IPS DF 6.9 (cell line): ENCODE results near the gene FALEC.
A peak's percentile ranks its signal among the peaks of the same experiment; 100 is the strongest.

Experiments used
- DNase-seq: peaks from one replicate; pipeline ENCODE4 v3.0.0-alpha.2; 2013; ENCODE audit warnings: low read depth, low spot score
- H3K27ac ChIP-seq: one replicate; pipeline ENCODE4 v1.5.1; 2013; ENCODE audit warnings: low read length, control low read depth
- H3K27me3 ChIP-seq: 2 replicates; pipeline ENCODE4 v1.6.1; 2013; ENCODE audit warnings: mild to moderate bottlenecking, low read length; ENCODE audit not compliant: control insufficient read depth, insufficient read depth
- H3K36me3 ChIP-seq: 2 replicates; pipeline ENCODE4 v1.6.1; 2013; ENCODE audit warnings: low read length; ENCODE audit not compliant: control insufficient read depth, insufficient read depth
- H3K4me1 ChIP-seq: 2 replicates; pipeline ENCODE4 v1.6.1; 2013; ENCODE audit warnings: low read length; ENCODE audit not compliant: control insufficient read depth, insufficient read depth
- H3K4me3 ChIP-seq: 2 replicates; pipeline ENCODE4 v1.5.1; 2013; ENCODE audit warnings: mild to moderate bottlenecking, low read length
- H3K9me3 ChIP-seq: 2 replicates; pipeline ENCODE4 v1.6.1; 2013; ENCODE audit warnings: low read length, inconsistent platforms; ENCODE audit not compliant: control insufficient read depth, insufficient read depth
- WGBS: extraction: QIAGEN DNeasy Blood & Tissue Kit; methylation state at CpG from one replicate; pipeline ENCODE4 v1.1.7; 2013; ENCODE audit warnings: mixed read lengths, missing lambda C conversion rate; ENCODE audit not compliant: insufficient read length, insufficient coverage; 5-methylcytosine and 5-hydroxymethylcytosine counted together

FALEC gene

GRCh38 chr1:150511551-150511950, 4.0 kb upstream of the FALEC start:
- H3K36me3 ChIP-seq = no peaks in the 10 kb centered on the region; the same call in none of the 2 replicates
- no peaks in the 10 kb centered on the region for H3K4me1 ChIP-seq
- no peak for DNase-seq
- H3K4me3 ChIP-seq = no peak overlapping the region
- H3K9me3 ChIP-seq = no peaks in the 10 kb centered on the region
- H3K27ac ChIP-seq = no peak overlapping the region
- no peaks in the 10 kb centered on the region for H3K27me3 ChIP-seq
- WGBS = no CpG with 5 or more reads among the region's 12 CpGs

GRCh38 chr1:150511985-150512660, 3.4 kb upstream of the FALEC start:
- Histone ChIP-seq H3K9me3 (no peaks in the 10 kb centered on the region), H3K27me3 (no peaks in the 10 kb centered on the region), H3K27ac (no peak overlapping the region), H3K4me1 (no peaks in the 10 kb centered on the region), H3K4me3 (no peak overlapping the region), H3K36me3 (no peaks in the 10 kb centered on the region; the same call in 1 of the 2 replicates)
- no peak for DNase-seq
- WGBS = no CpG with 5 or more reads among the region's 17 CpGs

- Histone ChIP-seq H3K27me3 (no peaks in the 10 kb centered on the region), H3K36me3 (no peaks in the 10 kb centered on the region; the same call in 1 of the 2 replicates), H3K4me3 (no peak overlapping the region), H3K27ac (no peak overlapping the region), H3K4me1 (no peaks in the 10 kb centered on the region), H3K9me3 (no peaks in the 10 kb centered on the region)
- no CpG with 5 or more reads among the region's 2 CpGs for WGBS
- no peak for DNase-seq
Observed at GRCh38 chr1:150512846-150513245, 2.7 kb upstream of the FALEC start.

DNA sequence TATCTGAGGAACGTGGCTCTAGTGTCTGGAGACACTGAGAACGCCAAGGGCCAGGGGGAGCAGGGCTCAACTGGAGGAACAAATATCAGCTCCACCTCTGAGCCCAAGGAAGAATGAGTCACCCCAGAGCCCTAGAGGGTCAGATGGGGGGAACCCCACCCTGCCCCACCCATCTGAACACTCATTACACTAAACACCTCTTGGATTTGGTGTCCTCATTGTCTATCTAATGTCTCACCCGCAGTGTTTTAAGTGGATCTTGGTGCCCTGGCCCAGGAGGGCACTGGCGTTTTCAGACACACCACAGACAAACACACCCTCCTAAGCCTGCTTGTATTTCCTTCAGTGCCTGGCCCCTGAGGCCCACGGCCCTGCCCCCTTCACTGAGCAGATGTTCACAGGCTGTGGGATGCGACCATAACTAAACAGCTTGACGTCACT, 2.2 kb upstream of the FALEC start:
- Histone ChIP-seq H3K27ac (no peak overlapping the region), H3K9me3 (no peaks in the 10 kb centered on the region), H3K4me3 (no peak overlapping the region), H3K36me3 (no peaks in the 10 kb centered on the region; the same call in 1 of the 2 replicates), H3K4me1 (no peaks in the 10 kb centered on the region), H3K27me3 (no peaks in the 10 kb centered on the region)
- WGBS = no CpG with 5 or more reads among the region's 7 CpGs
- no peak for DNase-seq

- no peaks in the 10 kb centered on the region for H3K4me1 ChIP-seq
Observed at GRCh38 chr1:150514260-150514659, 1.3 kb upstream of the FALEC start.

DNA sequence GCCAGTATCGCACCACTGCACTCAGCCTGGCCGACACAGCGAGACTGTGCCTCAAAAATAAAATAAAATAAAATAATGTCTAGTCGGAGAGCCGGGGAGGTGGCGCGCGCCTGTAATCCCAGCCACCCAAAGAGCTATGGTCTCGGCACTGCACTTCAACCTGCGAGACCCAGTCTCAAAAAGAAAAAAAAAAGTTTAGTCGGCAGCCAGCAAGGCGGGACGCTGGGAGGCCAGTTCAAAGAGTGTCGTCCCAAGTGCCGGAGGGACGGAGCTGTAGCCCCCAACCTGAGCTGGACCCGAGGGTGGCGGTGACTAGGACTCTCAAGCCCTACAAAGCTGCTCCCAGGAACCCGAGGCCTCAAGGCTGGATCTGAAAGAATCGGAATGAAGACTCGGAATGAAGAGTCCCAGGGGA, 632 bp upstream of the FALEC start:
- no peaks in the 10 kb centered on the region for H3K9me3 ChIP-seq
- H3K4me1 ChIP-seq = no peaks in the 10 kb centered on the region
- no CpG with 5 or more reads among the region's 21 CpGs for WGBS
- no peak for DNase-seq
- no peak overlapping the region for H3K27ac ChIP-seq
- no peaks in the 10 kb centered on the region; the same call in 1 of the 2 replicates for H3K36me3 ChIP-seq
- peak overlapping the region; percentile 53; the same call in 1 of the 2 replicates for H3K4me3 ChIP-seq
- H3K27me3 ChIP-seq = no peaks in the 10 kb centered on the region

More at GRCh38 chr1:150514260-150514659, 1.3 kb upstream of the FALEC start:
- Histone ChIP-seq H3K9me3 (no peaks in the 10 kb centered on the region), H3K27ac (no peak overlapping the region), H3K27me3 (no peaks in the 10 kb centered on the region), H3K36me3 (no peaks in the 10 kb centered on the region; the same call in 1 of the 2 replicates), H3K4me3 (no peak overlapping the region)
- WGBS = no CpG with 5 or more reads among the region's 9 CpGs
- DNase-seq = no peak

- H3K4me1 ChIP-seq = no peaks in the 10 kb centered on the region
- DNase-seq = no peak
- no peaks in the 10 kb centered on the region; the same call in 1 of the 2 replicates for H3K36me3 ChIP-seq
- H3K27me3 ChIP-seq = no peaks in the 10 kb centered on the region
- no peak overlapping the region for H3K27ac ChIP-seq
- WGBS = no CpG with 5 or more reads among the region's 19 CpGs
- H3K9me3 ChIP-seq = no peaks in the 10 kb centered on the region
- peak overlapping the region; percentile 75; the same call in 1 of the 2 replicates for H3K4me3 ChIP-seq
Observed at GRCh38 chr1:150516050-150516591, 569 bp downstream of the FALEC start.

- no peaks in the 10 kb centered on the region for H3K4me1 ChIP-seq
Observed at GRCh38 chr1:150516616-150517015, 1.1 kb downstream of the FALEC start.

GRCh38 chr1:150521196-150521968, 5.8 kb downstream of the FALEC start:
- H3K27ac ChIP-seq = no peak overlapping the region
- no peaks in the 10 kb centered on the region for H3K9me3 ChIP-seq
- H3K36me3 ChIP-seq = no peaks in the 10 kb centered on the region
- WGBS = no CpG with 5 or more reads among the region's 1 CpG
- no peaks in the 10 kb centered on the region; the same call in 1 of the 2 replicates for H3K4me1 ChIP-seq
- H3K27me3 ChIP-seq = no peaks in the 10 kb centered on the region
- no peak for DNase-seq
- no peak overlapping the region for H3K4me3 ChIP-seq

More at GRCh38 chr1:150516616-150517015, 1.1 kb downstream of the FALEC start:
- Histone ChIP-seq H3K27me3 (no peaks in the 10 kb centered on the region), H3K9me3 (no peaks in the 10 kb centered on the region), H3K4me3 (no peak overlapping the region; the same call in 1 of the 2 replicates), H3K27ac (no peak overlapping the region), H3K36me3 (no peaks in the 10 kb centered on the region; the same call in 1 of the 2 replicates)
- no peak for DNase-seq
- WGBS = no CpG with 5 or more reads among the region's 4 CpGs

DNA sequence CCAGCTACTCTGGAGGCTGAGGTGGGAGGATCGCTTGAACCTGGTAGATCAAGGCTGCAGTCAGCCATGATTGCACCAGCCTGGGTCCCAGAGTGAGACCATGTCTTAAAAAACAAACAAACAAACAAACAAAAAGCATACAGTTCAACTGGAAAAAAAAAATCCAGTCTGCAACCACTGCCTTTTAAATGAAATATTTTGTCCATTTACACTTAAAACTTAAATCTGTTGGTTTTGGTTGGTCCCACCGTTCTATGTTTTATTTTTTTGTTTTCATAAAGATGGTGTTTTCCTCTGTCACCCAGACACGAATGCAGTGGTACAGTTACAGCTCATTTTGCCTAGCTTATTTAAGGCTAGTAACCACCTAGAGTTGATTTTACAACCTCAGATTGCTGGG, 9.8 kb downstream of the FALEC start:
- Histone ChIP-seq H3K27me3 (no peaks in the 10 kb centered on the region), H3K9me3 (no peaks in the 10 kb centered on the region), H3K4me3 (no peak overlapping the region), H3K36me3 (no peaks in the 10 kb centered on the region), H3K27ac (no peak overlapping the region), H3K4me1 (no peaks in the 10 kb centered on the region; the same call in 1 of the 2 replicates)
- WGBS = no CpG with 5 or more reads among the region's 3 CpGs
- DNase-seq = no peak
